Left lung (tissue), 10 donors: ENCODE data around the gene QRICH1. TPM values are rescaled to one million over a fixed set of nuclear protein-coding genes. Genes with fewer than 3 reads are reported as not detected.

Experiments used
- ATAC-seq: fragments of 200-7000 bp; cut with Tn5 transposase; one replicate; pipeline ENCODE4 v1.9.1; 2020; ENCODE audit warnings: moderate library complexity
- DNase-seq, 4 donors: peaks; one replicate each; pipeline ENCODE4 v3.0.0-alpha.2; 2013 to 2020
- H3K27ac ChIP-seq, 2 donors: fragments of 200-600 bp; sonication (generic) in 1 of 2; one replicate each; pipeline versions ENCODE4 v1.5.0 to v1.8.0; 2020 to 2021
- H3K27me3 ChIP-seq, 2 donors: fragments of 200-600 bp; sonication (generic) in 1 of 2; one replicate each; pipeline versions ENCODE4 v1.5.0 to v1.8.0; 2020 to 2021
- H3K36me3 ChIP-seq, 2 donors: fragments of 200-600 bp; sonication (generic) in 1 of 2; one replicate each; pipeline versions ENCODE4 v1.5.0 to v1.8.0; 2020 to 2021
- H3K4me1 ChIP-seq, 2 donors: fragments of 200-600 bp; one replicate each; pipeline ENCODE4 v1.8.0; 2021
- H3K4me3 ChIP-seq, 2 donors: fragments of 200-600 bp; sonication (generic) in 1 of 2; one replicate each; pipeline versions ENCODE4 v1.5.0 to v1.8.0; 2020 to 2021; ENCODE audit warnings: mild to moderate bottlenecking in 1 of 2
- H3K9me3 ChIP-seq, 2 donors: fragments of 200-600 bp; sonication (generic) in 1 of 2; one replicate each; pipeline versions ENCODE4 v1.5.0 to v1.8.0; 2020 to 2021
- CTCF ChIP-seq, 2 donors: fragments of 200-600 bp; sonication (generic) in 1 of 2; IDR thresholded peaks; one replicate each; pipeline versions ENCODE4 v1.5.0 to v1.8.0; 2021; ENCODE audit warnings: antibody characterized with exemption in 2 of 2
- intact Hi-C, 2 donors: fragments of 100-400 bp; cut with DNase I; formaldehyde crosslinking; loops; one replicate each; pipeline versions ENCODE4 v1.11.2 to v1.14.2; 2022
- polyA plus RNA-seq, 6 donors: library from polyadenylated mRNA; unstranded; fragments of 120-200 nt; gene quantifications; one replicate each; pipeline ENCODE4 v1.2.1, GENCODE V29; 2013; ENCODE audit not compliant: insufficient read length in 6 of 6
- total RNA-seq, 2 donors: library from RNA; stranded (reverse); fragmentation: NEBNext Ultra II Directional; extraction: Animal tissue kit (Norgen Biotek cat#: 25700); gene quantifications; one replicate each; pipeline ENCODE4 v1.2.1, GENCODE V29; 2021
- donor health status: DM: no; HTN: yes; CAD: no.
- donor health status: DM: no; HTN: no; CAD: no.

QRICH1 gene
- total and polyA plus RNA-seq, 8 donors, result 71.6 to 85.8 (median 77.6) TPM

- TF ChIP-seq CTCF (IDR thresholded peaks at IDR 0.05), result no peak
- ATAC-seq (no peak), DNase-seq (no peak)
- intact Hi-C loops, result no loop called here
- no peaks in the 10 kb centered on the region for H3K27me3 ChIP-seq
- H3K4me1 ChIP-seq, result peaks cover 12 to 18% of the 10 kb centered on the region in 2 donors
- H3K9me3 ChIP-seq, result no peaks in the 10 kb centered on the region
- peaks cover 0 to 82% of the 10 kb centered on the region in 2 donors for H3K36me3 ChIP-seq
- no peak overlapping the region for H3K27ac ChIP-seq
- H3K4me3 ChIP-seq, result no peak overlapping the region
These were observed 29.1 kb upstream of the QRICH1 start for GRCh38 chr3:49122886-49123545.

GRCh38 chr3:49122451-49122850, 28.6 kb upstream of the QRICH1 start:
- Histone ChIP-seq H3K36me3 (peaks cover 0 to 83% of the 10 kb centered on the region in 2 donors), H3K27me3 (no peaks in the 10 kb centered on the region), H3K27ac (no peak overlapping the region), H3K4me1 (peaks cover 12 to 18% of the 10 kb centered on the region in 2 donors), H3K9me3 (no peaks in the 10 kb centered on the region), H3K4me3 (no peak overlapping the region)
- ATAC-seq (no peak), DNase-seq (peak in 1 of 4 donors; percentile 28)
- intact Hi-C loops, result no loop called here
- no peak for TF ChIP-seq CTCF (IDR thresholded peaks at IDR 0.05)

- intact Hi-C loops, result no loop called here
These were observed 28.2 kb upstream of the QRICH1 start for GRCh38 chr3:49122022-49122421.

DNA sequence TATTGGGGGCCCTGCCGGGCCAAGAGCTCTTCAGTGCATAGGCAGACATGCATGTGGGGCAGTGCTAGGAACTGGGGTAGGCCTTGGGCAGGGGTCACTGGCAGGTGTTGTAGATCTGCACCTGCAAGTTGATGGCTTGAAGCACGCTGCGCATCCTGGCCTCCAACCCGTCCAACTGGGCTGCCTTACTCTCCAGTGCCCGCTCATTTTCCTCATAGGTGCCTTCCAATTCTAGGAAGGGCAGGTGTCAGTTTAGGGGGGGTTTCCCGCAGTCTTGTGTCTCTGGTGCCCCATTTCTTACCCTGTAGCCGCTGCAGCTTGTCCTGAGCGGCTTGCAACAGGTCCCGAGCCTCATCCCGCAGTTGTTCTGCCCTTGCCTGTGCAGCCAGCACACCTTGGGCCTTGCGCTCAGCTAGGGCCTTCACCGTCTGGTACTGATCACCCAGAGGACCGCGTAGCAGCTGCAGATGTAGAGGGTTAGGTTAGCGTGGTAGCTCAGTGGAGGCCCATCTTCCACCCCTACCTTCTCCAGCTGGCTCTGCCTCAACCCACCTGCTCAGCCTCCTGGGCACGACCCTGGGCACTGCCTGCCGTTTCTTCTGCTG, 27.4 kb upstream of the QRICH1 start:
- intact Hi-C loops, result no loop called here
- Histone ChIP-seq H3K9me3 (no peaks in the 10 kb centered on the region), H3K4me1 (peaks cover 12 to 18% of the 10 kb centered on the region in 2 donors), H3K27me3 (no peaks in the 10 kb centered on the region), H3K27ac (peak overlapping the region; percentile 90 to 92), H3K36me3 (peaks cover 0 to 83% of the 10 kb centered on the region in 2 donors), H3K4me3 (peak overlapping the region; percentile 63 to 80)
- TF ChIP-seq CTCF (IDR thresholded peaks at IDR 0.05), result no peak
- DNase-seq (no peak), ATAC-seq (no peak)

More at GRCh38 chr3:49122022-49122421, 28.2 kb upstream of the QRICH1 start:
- Histone ChIP-seq H3K4me3 (no peak overlapping the region), H3K27me3 (no peaks in the 10 kb centered on the region), H3K27ac (no peak overlapping the region), H3K36me3 (peaks cover 0 to 83% of the 10 kb centered on the region in 2 donors), H3K4me1 (peaks cover 12 to 18% of the 10 kb centered on the region in 2 donors), H3K9me3 (no peaks in the 10 kb centered on the region)
- DNase-seq (peak in 1 of 4 donors; percentile 69), ATAC-seq (no peak)
- TF ChIP-seq CTCF (IDR thresholded peaks at IDR 0.05), result no peak

- intact Hi-C loops, result no loop called here
- Histone ChIP-seq H3K9me3 (no peaks in the 10 kb centered on the region), H3K4me3 (peak within 1 kb of the TSS; percentile 63 to 80), H3K36me3 (peaks cover 4 to 83% of the 10 kb centered on the region in 2 donors), H3K27me3 (no peaks in the 10 kb centered on the region), H3K27ac (peak within 1 kb of the TSS; percentile 90 to 92), H3K4me1 (peaks cover 12 to 18% of the 10 kb centered on the region in 2 donors)
- DNase-seq, result peak; percentile 92 to 99 (median 96)
- TF ChIP-seq CTCF (IDR thresholded peaks at IDR 0.05), result no peak
- ATAC-seq, result peak; percentile 93
These were observed 26.7 kb upstream of the QRICH1 start, which contains the start of gene USP19 for GRCh38 chr3:49120438-49121131. Gene USP19 (minus strand): TSS chr3:49120823. CDS start chr3:49119145, 1,678 bp downstream.
